Mucosa of rectum (tissue), 2 donors: ENCODE results near the gene AGBL4.

Experiments used
- H3K27ac ChIP-seq, 2 donors: one replicate each; pipeline ENCODE4 v1.7.0; 2013; ENCODE audit warnings: inconsistent platforms in 2 of 2, low read depth in 2 of 2, low read length in 2 of 2
- H3K27me3 ChIP-seq, 2 donors: one replicate each; pipeline ENCODE4 v1.7.0; 2013; ENCODE audit warnings: low read length in 2 of 2; ENCODE audit not compliant: control insufficient read depth in 2 of 2, insufficient read depth in 2 of 2
- H3K36me3 ChIP-seq, 2 donors: one replicate each; pipeline ENCODE4 v1.7.0; 2013; ENCODE audit warnings: low read length in 2 of 2; ENCODE audit not compliant: control insufficient read depth in 2 of 2, insufficient read depth in 2 of 2
- H3K4me1 ChIP-seq, 2 donors: one replicate each; pipeline ENCODE4 v1.7.0; 2013; ENCODE audit warnings: low read length in 2 of 2, mild to moderate bottlenecking in 1 of 2; ENCODE audit not compliant: control insufficient read depth in 2 of 2, insufficient read depth in 2 of 2
- H3K4me3 ChIP-seq, 2 donors: one replicate each; pipeline ENCODE4 v1.7.0; 2013; ENCODE audit warnings: low read length in 2 of 2
- H3K9ac ChIP-seq, 2 donors: one replicate each; pipeline ENCODE4 v1.7.0; 2013; ENCODE audit warnings: low read length in 2 of 2, low read depth in 1 of 2, mild to moderate bottlenecking in 1 of 2
- H3K9me3 ChIP-seq, 2 donors: one replicate each; pipeline ENCODE4 v1.7.0; 2013; ENCODE audit warnings: low read length in 2 of 2; ENCODE audit not compliant: control insufficient read depth in 2 of 2
- donor health status: healthy.
- donor health status: Normal muscosa, but diverticular disease.

The AGBL4 gene

GRCh38 chr1:48931506-48932192 is 1092.1 kb downstream of the AGBL4 start:
- Histone ChIP-seq H3K4me1 (no peaks in the 10 kb centered on the region), H3K9ac (no peak overlapping the region), H3K27me3 (no peaks in the 10 kb centered on the region), H3K27ac (no peak overlapping the region), H3K9me3 (no peaks in the 10 kb centered on the region), H3K4me3 (no peak overlapping the region), H3K36me3 (no peaks in the 10 kb centered on the region)

- H3K36me3 ChIP-seq = no peaks in the 10 kb centered on the region
- no peaks in the 10 kb centered on the region for H3K4me1 ChIP-seq
- no peaks in the 10 kb centered on the region for H3K27me3 ChIP-seq
- no peak overlapping the region for H3K27ac ChIP-seq
- H3K9ac ChIP-seq = no peak overlapping the region
- no peaks in the 10 kb centered on the region for H3K9me3 ChIP-seq
- no peak overlapping the region for H3K4me3 ChIP-seq
Observed at GRCh38 chr1:48930011-48930410, 1093.7 kb downstream of the AGBL4 start.

GRCh38 chr1:48924099-48924498 is 1099.7 kb downstream of the AGBL4 start:
- no peaks in the 10 kb centered on the region for H3K27me3 ChIP-seq
- H3K9me3 ChIP-seq = no peaks in the 10 kb centered on the region
- no peaks in the 10 kb centered on the region for H3K36me3 ChIP-seq
- H3K4me1 ChIP-seq = no peaks in the 10 kb centered on the region
- H3K9ac ChIP-seq = no peak overlapping the region
- H3K27ac ChIP-seq = no peak overlapping the region
- no peak overlapping the region for H3K4me3 ChIP-seq

GRCh38 chr1:48923116-48923515 is 1100.6 kb downstream of the AGBL4 start:
- H3K4me1 ChIP-seq = no peaks in the 10 kb centered on the region
- H3K4me3 ChIP-seq = no peak overlapping the region
- H3K27me3 ChIP-seq = no peaks in the 10 kb centered on the region
- no peaks in the 10 kb centered on the region for H3K9me3 ChIP-seq
- H3K36me3 ChIP-seq = no peaks in the 10 kb centered on the region
- H3K9ac ChIP-seq = no peak overlapping the region
- no peak overlapping the region for H3K27ac ChIP-seq

- H3K9me3 ChIP-seq = no peaks in the 10 kb centered on the region
- no peak overlapping the region for H3K4me3 ChIP-seq
- H3K9ac ChIP-seq = no peak overlapping the region
- no peaks in the 10 kb centered on the region for H3K27me3 ChIP-seq
- H3K36me3 ChIP-seq = no peaks in the 10 kb centered on the region
- H3K27ac ChIP-seq = no peak overlapping the region
- no peaks in the 10 kb centered on the region for H3K4me1 ChIP-seq
Observed at GRCh38 chr1:48920851-48921250, 1102.9 kb downstream of the AGBL4 start.

GRCh38 chr1:48917901-48918603 is 1105.7 kb downstream of the AGBL4 start:
- Histone ChIP-seq H3K27ac (no peak overlapping the region), H3K4me1 (no peaks in the 10 kb centered on the region), H3K9ac (no peak overlapping the region), H3K36me3 (no peaks in the 10 kb centered on the region), H3K27me3 (no peaks in the 10 kb centered on the region), H3K4me3 (no peak overlapping the region), H3K9me3 (no peaks in the 10 kb centered on the region)

- no peaks in the 10 kb centered on the region for H3K9me3 ChIP-seq
- H3K27me3 ChIP-seq = no peaks in the 10 kb centered on the region
- H3K9ac ChIP-seq = no peak overlapping the region
- H3K4me3 ChIP-seq = no peak overlapping the region
- H3K36me3 ChIP-seq = no peaks in the 10 kb centered on the region
- no peak overlapping the region for H3K27ac ChIP-seq
- H3K4me1 ChIP-seq = no peaks in the 10 kb centered on the region
Observed at GRCh38 chr1:48917070-48917454, 1106.7 kb downstream of the AGBL4 start.

- Histone ChIP-seq H3K9ac (no peak overlapping the region), H3K4me3 (no peak overlapping the region), H3K9me3 (no peaks in the 10 kb centered on the region), H3K36me3 (no peaks in the 10 kb centered on the region), H3K4me1 (no peaks in the 10 kb centered on the region), H3K27me3 (no peaks in the 10 kb centered on the region), H3K27ac (no peak overlapping the region)
Observed at GRCh38 chr1:48916130-48917069, 1107.4 kb downstream of the AGBL4 start.

- H3K27me3 ChIP-seq = no peaks in the 10 kb centered on the region
- H3K4me1 ChIP-seq = no peaks in the 10 kb centered on the region
- no peaks in the 10 kb centered on the region for H3K9me3 ChIP-seq
- no peak overlapping the region for H3K4me3 ChIP-seq
- no peak overlapping the region for H3K9ac ChIP-seq
- no peaks in the 10 kb centered on the region for H3K36me3 ChIP-seq
- H3K27ac ChIP-seq = no peak overlapping the region
Observed at GRCh38 chr1:48908606-48909005, 1115.1 kb downstream of the AGBL4 start.

GRCh38 chr1:48906729-48907128 is 1117.0 kb downstream of the AGBL4 start:
- no peaks in the 10 kb centered on the region for H3K9me3 ChIP-seq
- no peaks in the 10 kb centered on the region for H3K4me1 ChIP-seq
- no peak overlapping the region for H3K27ac ChIP-seq
- no peak overlapping the region for H3K4me3 ChIP-seq
- no peaks in the 10 kb centered on the region for H3K27me3 ChIP-seq
- H3K9ac ChIP-seq = no peak overlapping the region
- no peaks in the 10 kb centered on the region for H3K36me3 ChIP-seq
